HEK293T (cell line): ENCODE data around the gene NID2.

Experiments
- CTCF ChIA-PET: fragments of 350-600 bp; formaldehyde crosslinking; extraction: SDS; loops from one replicate; lab custom pipeline; 2021; ENCODE audit warnings: antibody characterized with exemption, inconsistent platforms; lab: Yijun Ruan, JAX
- POLR2A ChIA-PET: fragments of 350-600 bp; formaldehyde crosslinking; extraction: SDS; loops from one replicate; lab custom pipeline; 2020; ENCODE audit warnings: antibody characterized with exemption, inconsistent platforms; lab: Yijun Ruan, JAX
- DNase-seq: peaks from one replicate; pipeline ENCODE4 v3.0.0; 2012; ENCODE audit warnings: mixed read lengths; ENCODE audit errors: extremely low spot score
- ARNT ChIP-seq: fragments of 450-650 bp; IDR thresholded peaks from 2 replicates; pipeline ENCODE4 v1.6.1; 2017; ENCODE audit warnings: mild to moderate bottlenecking
- BHLHE40 ChIP-seq: fragments of 450-650 bp; IDR thresholded peaks from 2 replicates; pipeline ENCODE4 v1.6.1; 2016; ENCODE audit warnings: mild to moderate bottlenecking, moderate library complexity, borderline replicate concordance
- CTBP1 ChIP-seq: fragments of 450-650 bp; IDR thresholded peaks from 2 replicates; pipeline ENCODE4 v1.6.1; 2016; ENCODE audit warnings: borderline replicate concordance
- ELF4 ChIP-seq: fragments of 450-650 bp; IDR thresholded peaks from 2 replicates; pipeline ENCODE4 v1.6.1; 2017; ENCODE audit warnings: antibody characterized with exemption
- FOXA1 ChIP-seq: fragments of 450-650 bp; IDR thresholded peaks from 2 replicates; pipeline ENCODE4 v1.6.1; 2016; ENCODE audit warnings: mild to moderate bottlenecking
- FOXK2 ChIP-seq: fragments of 450-650 bp; IDR thresholded peaks from 2 replicates; pipeline ENCODE4 v1.6.1; 2016; ENCODE audit warnings: mild to moderate bottlenecking
- FOXM1 ChIP-seq: fragments of 450-650 bp; IDR thresholded peaks from 2 replicates; pipeline ENCODE4 v1.6.1; 2017; ENCODE audit warnings: mild to moderate bottlenecking, borderline replicate concordance
- HDGF ChIP-seq: fragments of 450-650 bp; IDR thresholded peaks from 2 replicates; pipeline ENCODE4 v1.6.1; 2017; ENCODE audit warnings: antibody characterized with exemption, borderline replicate concordance
- L3MBTL2 ChIP-seq: fragments of 450-650 bp; conservative IDR thresholded peaks from 2 replicates; pipeline ENCODE4 v1.6.1; 2016; ENCODE audit warnings: mild to moderate bottlenecking
- LEF1 ChIP-seq: fragments of 450-650 bp; IDR thresholded peaks from 2 replicates; pipeline ENCODE4 v1.6.1; 2017; ENCODE audit warnings: mild to moderate bottlenecking, borderline replicate concordance
- NFRKB ChIP-seq: fragments of 450-650 bp; IDR thresholded peaks from 2 replicates; pipeline ENCODE4 v1.6.1; 2016; ENCODE audit warnings: mild to moderate bottlenecking, moderate library complexity
- SP1 ChIP-seq: fragments of 450-650 bp; IDR thresholded peaks from 2 replicates; pipeline ENCODE4 v1.6.1; 2017
- SUZ12 ChIP-seq: fragments of 450-650 bp; IDR thresholded peaks from 2 replicates; pipeline ENCODE4 v1.6.1; 2016; ENCODE audit warnings: mild to moderate bottlenecking
- TARDBP ChIP-seq: fragments of 450-650 bp; IDR thresholded peaks from 2 replicates; pipeline ENCODE4 v1.6.1; 2016
- ZNF384 ChIP-seq: fragments of 450-650 bp; IDR thresholded peaks from 2 replicates; pipeline ENCODE4 v1.6.1; 2016
- TF ChIP-seq, protein P1 (sequence below): fragments of 450-650 bp; IDR thresholded peaks from 2 replicates; pipeline ENCODE4 v1.6.1; 2016

NID2 gene

DNA sequence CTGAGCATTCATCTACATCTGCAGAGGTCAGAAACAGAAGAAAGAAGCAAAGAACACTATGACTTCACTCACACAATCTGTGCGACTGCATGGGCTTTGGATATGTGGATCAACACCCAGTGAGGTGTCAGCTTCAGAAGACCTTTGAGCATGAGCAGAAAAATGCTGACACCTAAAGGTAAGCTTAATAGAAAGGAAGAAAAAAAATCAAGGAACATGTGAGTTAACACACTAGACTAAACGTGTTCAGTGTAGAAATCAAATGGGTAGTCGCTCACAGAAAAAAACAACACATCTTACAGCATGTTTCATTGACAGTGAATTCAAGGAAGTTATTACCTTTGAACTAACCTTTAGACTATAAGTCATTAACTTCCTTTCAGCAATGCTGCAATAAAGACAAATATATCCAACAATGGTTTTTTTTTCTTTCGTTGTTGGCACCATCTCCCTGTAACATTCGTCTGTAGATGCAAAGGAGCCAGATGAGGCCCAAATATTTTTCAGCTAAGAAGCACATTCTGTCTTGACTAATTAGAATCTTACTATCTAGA is 48.6 kb downstream of the NID2 start:
- ChIA-PET POLR2A (no interaction called here), CTCF (interaction anchor here (0.6 kb wide), 1 partner anchor 372 kb away, joined by 5 read pairs; no protein-coding TSS in a partner anchor)
- DNase-seq: no peak
- no peak for TF ChIP-seq ZNF384
- TF ChIP-seq FOXA1: no peak
- TF ChIP-seq SP1: no peak
- no peak for TF ChIP-seq BHLHE40
- TF ChIP-seq, protein P1, sequence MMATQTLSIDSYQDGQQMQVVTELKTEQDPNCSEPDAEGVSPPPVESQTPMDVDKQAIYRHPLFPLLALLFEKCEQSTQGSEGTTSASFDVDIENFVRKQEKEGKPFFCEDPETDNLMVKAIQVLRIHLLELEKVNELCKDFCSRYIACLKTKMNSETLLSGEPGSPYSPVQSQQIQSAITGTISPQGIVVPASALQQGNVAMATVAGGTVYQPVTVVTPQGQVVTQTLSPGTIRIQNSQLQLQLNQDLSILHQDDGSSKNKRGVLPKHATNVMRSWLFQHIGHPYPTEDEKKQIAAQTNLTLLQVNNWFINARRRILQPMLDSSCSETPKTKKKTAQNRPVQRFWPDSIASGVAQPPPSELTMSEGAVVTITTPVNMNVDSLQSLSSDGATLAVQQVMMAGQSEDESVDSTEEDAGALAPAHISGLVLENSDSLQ: no peak
- no peak for TF ChIP-seq ELF4
- TF ChIP-seq HDGF: no peak
- no peak for TF ChIP-seq CTBP1
- TF ChIP-seq NFRKB: no peak
- TF ChIP-seq L3MBTL2: no peak
- TF ChIP-seq TARDBP: no peak
- no peak for TF ChIP-seq FOXK2
- no peak for TF ChIP-seq FOXM1
- no peak for TF ChIP-seq LEF1
- TF ChIP-seq ARNT: no peak
- no peak for TF ChIP-seq SUZ12

DNA sequence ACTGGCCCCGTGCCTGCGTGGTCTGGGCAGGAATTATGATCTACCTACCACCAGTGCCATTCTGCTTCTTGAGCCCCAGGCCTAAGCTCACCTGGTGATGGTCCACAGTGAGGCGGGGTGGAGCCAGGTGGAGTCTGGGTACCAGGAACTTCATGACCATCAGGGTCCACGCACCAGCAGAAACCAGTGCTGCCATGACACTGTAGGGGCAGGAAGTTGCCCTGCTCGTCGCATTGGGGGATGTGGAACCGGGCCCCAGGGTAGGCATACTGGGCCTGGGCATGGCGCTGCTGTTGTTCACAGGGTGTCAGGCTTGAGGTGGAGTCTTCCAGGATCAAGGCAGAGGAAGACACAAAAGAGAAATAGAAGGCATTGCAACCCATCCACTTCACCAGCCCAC is 49.9 kb downstream of the NID2 start:
- TF ChIP-seq L3MBTL2: no peak
- DNase-seq: no peak
- ChIA-PET POLR2A (no interaction called here), CTCF (no interaction called here)

DNA sequence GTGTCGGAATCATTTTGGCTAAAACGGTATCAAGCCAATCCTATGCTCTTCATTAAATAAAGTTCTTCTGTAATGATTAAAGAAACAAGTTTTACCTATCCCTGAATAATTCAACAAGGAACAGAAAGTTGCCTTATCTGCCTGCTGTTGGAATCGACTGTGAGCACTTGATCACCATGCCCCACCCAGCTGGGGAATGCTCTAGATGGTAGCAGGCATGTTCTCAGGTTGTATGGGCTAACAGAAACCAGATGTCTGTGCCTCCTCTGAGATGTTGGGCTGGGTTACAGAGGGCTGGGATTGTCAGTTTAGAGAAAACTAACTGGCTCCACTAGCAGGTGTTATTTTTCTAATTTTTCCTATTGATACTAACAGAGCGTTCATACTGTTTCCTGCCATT is 50.6 kb downstream of the NID2 start:
- TF ChIP-seq TARDBP: no peak
- TF ChIP-seq ELF4: no peak
- TF ChIP-seq SUZ12: no peak
- TF ChIP-seq HDGF: no peak
- TF ChIP-seq CTBP1: no peak
- TF ChIP-seq ARNT: no peak
- no peak for TF ChIP-seq SP1
- ChIA-PET CTCF (interaction anchor here (0.6 kb wide), 1 partner anchor 23 kb away, joined by 4 read pairs; no protein-coding TSS in a partner anchor), POLR2A (no interaction called here)
- DNase-seq: no peak

DNA sequence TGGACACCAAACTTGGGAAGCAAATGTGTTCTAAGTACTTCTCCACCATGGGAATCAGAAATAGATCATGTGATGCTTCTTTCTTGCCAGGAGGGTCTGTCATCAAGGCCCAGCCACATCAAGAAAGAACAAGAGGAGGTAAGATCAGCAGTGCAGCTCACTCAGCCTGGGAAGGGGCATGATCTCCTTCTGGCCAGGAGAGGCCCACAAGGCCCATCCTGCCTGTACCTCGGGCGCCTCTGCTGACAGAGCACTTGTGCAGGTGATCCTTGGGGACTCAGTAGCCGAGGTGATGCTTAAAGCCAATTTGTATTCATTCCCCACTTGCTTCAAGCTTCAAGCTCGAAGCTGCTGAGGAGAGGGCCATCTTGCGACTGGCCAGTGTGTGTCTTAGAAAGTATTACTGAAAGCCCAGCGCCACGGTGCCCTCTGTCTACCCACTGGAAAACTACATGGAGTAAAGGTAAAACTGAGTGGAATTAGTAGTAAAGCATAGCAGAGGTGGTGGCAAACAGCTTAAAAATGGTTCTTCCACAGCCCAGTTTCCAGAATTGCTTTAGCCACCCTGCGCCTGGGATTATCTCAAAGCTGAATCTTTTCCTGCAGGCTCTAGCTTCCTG is 53.3 kb downstream of the NID2 start:
- CTCF ChIA-PET: interaction anchor here (0.7 kb wide), 1 partner anchor 20 kb away, joined by 3 read pairs; no protein-coding TSS in a partner anchor
- POLR2A ChIA-PET: no interaction called here
- TF ChIP-seq, protein P1: no peak
- TF ChIP-seq TARDBP (no peak), FOXK2 (no peak), SP1 (no peak), FOXA1 (no peak), SUZ12 (no peak), LEF1 (no peak), L3MBTL2 (no peak), ARNT (no peak), CTBP1 (no peak)
- peak; percentile 23 for DNase-seq

DNA sequence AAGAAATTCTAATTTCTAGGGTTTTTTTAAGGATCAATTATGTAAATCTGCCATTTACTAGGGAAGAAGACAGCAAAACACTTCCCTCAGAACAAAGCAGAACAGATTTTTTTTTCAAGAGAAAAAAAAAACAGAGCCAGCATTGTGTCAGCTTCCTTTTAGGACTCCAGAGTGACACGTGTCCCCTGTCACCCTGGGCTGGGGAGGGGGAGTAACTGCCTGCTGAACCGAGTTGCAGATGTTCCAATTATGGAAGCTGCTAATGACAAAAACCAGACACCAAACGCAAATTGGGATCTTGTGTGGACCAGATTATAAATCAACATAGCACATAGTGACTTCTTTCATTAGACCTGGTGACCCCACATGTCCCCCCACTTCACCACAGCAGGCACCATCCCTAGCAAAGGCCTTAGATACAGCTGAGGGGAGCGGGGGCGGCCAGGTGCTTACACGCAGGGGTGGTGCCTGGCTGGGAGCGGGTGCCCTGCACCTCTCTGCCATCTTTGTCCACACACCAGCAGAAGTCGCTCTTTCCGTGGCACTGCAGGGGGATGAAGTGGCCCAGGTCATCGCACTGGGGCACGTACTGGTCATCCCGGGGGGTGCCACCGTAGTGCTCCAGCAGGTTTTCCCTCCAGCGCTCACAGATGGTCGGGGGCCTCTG is 54.1 kb downstream of the NID2 start:
- DNase-seq: no peak
- POLR2A ChIA-PET: no interaction called here
- TF ChIP-seq FOXK2: no peak
- TF ChIP-seq FOXA1: no peak
- TF ChIP-seq BHLHE40: no peak
- no peak for TF ChIP-seq FOXM1
- no peak for TF ChIP-seq LEF1
- TF ChIP-seq ELF4: no peak
- CTCF ChIA-PET: interaction anchor here (0.6 kb wide), 1 partner anchor 32 kb away, joined by 3 read pairs; no protein-coding TSS in a partner anchor

DNA sequence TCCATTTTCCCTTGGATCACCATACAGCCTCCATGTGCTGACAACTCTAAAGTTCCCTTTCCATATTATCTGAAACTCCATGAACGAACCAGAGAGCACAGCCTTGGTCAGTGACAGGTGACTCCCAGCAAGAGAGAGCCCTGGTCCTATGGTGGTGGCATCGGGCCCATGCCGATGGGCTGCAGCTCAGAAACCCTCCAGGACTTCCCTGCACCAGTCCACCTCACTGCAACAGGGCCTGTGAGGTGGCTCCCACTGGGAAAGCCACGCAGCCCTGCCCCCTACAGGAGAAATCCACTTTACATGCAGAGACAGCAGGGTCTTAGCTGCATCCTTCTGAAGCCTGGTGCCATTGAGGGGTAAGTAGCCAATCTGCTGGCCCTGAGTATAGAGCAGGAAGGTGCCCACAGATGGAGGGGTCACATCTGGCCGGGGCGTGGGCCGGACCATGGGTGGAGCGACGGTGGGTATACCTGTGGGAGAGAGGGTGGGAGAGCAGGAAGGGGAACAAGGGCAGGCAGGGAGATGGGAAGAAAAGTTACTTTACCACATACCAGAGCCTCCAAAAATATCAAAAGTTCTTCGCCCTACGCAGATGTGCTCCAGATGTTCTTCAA is 54.8 kb downstream of the NID2 start:
- TF ChIP-seq ZNF384 (no peak), TARDBP (no peak), HDGF (no peak), LEF1 (no peak), NFRKB (no peak)
- CTCF ChIA-PET: no interaction called here
- peak; percentile 44 for DNase-seq
- POLR2A ChIA-PET: no interaction called here

DNA sequence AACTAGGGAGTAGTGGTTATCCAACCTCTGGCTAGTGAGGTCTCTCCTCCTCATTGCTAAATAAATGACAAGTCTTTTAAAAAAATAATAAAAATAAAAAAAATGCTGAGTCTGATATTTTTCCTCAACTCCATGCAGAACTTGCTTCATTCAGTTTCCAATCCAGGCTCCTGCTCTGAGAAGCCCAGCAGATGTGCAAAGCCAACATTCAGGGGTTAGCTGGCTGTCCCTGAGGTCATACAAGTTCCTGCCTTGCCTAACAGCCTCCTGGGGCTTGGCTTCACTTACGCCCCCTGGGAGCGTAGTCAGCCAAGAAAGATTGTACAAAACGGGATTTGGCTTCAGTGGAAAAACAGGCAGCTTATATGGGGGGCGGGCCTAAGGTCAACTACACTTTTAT is 56.2 kb downstream of the NID2 start:
- CTCF ChIA-PET: no interaction called here
- no peak for DNase-seq
- TF ChIP-seq L3MBTL2 (no peak), CTBP1 (no peak), ARNT (no peak), LEF1 (no peak), SP1 (no peak), BHLHE40 (no peak), ZNF384 (no peak), FOXK2 (no peak), SUZ12 (no peak), HDGF (no peak), ELF4 (no peak), FOXM1 (no peak)
- TF ChIP-seq, protein P1: no peak
- POLR2A ChIA-PET: no interaction called here
